GM21367 (cell line): ENCODE results near the gene POLR3C.
A peak's percentile ranks its signal among the peaks of the same experiment; 100 is the strongest.
"Not testable (repeated sequence)": the region's sequence is repeated elsewhere in the genome, so short reads cannot be mapped to it uniquely, and the experiment has no call there.

Experiments used
- ATAC-seq: cut with Tn5 transposase; IDR thresholded peaks from one replicate; pipeline ENCODE4 v1.9.1; 2021; ENCODE audit not compliant: unreplicated experiment

The POLR3C gene

GRCh38 chr1:145823565-145824498 is at the start of gene POLR3C, which contains the start of gene RNF115:
Gene POLR3C (plus strand): TSS chr1:145824200. CDS start chr1:145825777, 1,577 bp downstream.
Gene RNF115 (minus strand): TSS chr1:145824095. CDS start chr1:145823873, 222 bp downstream.
- peak; percentile 59 for ATAC-seq

- ATAC-seq, result no peak
These were observed 46.4 kb upstream of the POLR3C start for GRCh38 chr1:145777357-145778145.

GRCh38 chr1:145778146-145778540 is 45.9 kb upstream of the POLR3C start:
- no peak for ATAC-seq

GRCh38 chr1:145782272-145783099 is 41.5 kb upstream of the POLR3C start:
- no peak for ATAC-seq

- no peak for ATAC-seq
These were observed 39.6 kb upstream of the POLR3C start for GRCh38 chr1:145784409-145784808.

- ATAC-seq, result no peak
These were observed 38.5 kb upstream of the POLR3C start for GRCh38 chr1:145785547-145785946.

GRCh38 chr1:145786271-145786670 is 37.7 kb upstream of the POLR3C start:
- ATAC-seq, result no peak

- no peak for ATAC-seq
These were observed 35.4 kb upstream of the POLR3C start for GRCh38 chr1:145788580-145788979.

GRCh38 chr1:145791860-145792259 is 32.1 kb upstream of the POLR3C start:
- not testable (repeated sequence) for ATAC-seq

GRCh38 chr1:145792484-145792883 is 31.5 kb upstream of the POLR3C start:
- ATAC-seq, result no peak

- no peak for ATAC-seq
These were observed 28.6 kb upstream of the POLR3C start for GRCh38 chr1:145795257-145795881.

GRCh38 chr1:145796753-145797152 is 27.2 kb upstream of the POLR3C start:
- no peak for ATAC-seq

GRCh38 chr1:145799806-145800205 is 24.2 kb upstream of the POLR3C start:
- ATAC-seq, result no peak

GRCh38 chr1:145804235-145805045 is 19.6 kb upstream of the POLR3C start:
- ATAC-seq, result no peak

GRCh38 chr1:145805057-145805456 is 18.9 kb upstream of the POLR3C start:
- no peak for ATAC-seq

- no peak for ATAC-seq
These were observed 17.6 kb upstream of the POLR3C start for GRCh38 chr1:145806408-145806807.

GRCh38 chr1:145806844-145807243 is 17.2 kb upstream of the POLR3C start:
- ATAC-seq, result no peak

GRCh38 chr1:145812977-145813810 is 10.8 kb upstream of the POLR3C start:
- not testable (repeated sequence) for ATAC-seq

- not testable (repeated sequence) for ATAC-seq
These were observed 5.9 kb upstream of the POLR3C start for GRCh38 chr1:145818095-145818494.
